ENCODE data around the gene ERBB4.

The ERBB4 gene

GRCh38 chr2:212153923-212154322 is 384.7 kb downstream of the ERBB4 start:
- H3K27ac ChIP-seq = no peak overlapping the region
- no peak for TF ChIP-seq CTCF (IDR thresholded peaks at IDR 0.05)
- no peak for TF ChIP-seq ZFX (IDR thresholded peaks at IDR 0.05; ENCODE audit: borderline replicate concordance)

- no peak overlapping the region for H3K27ac ChIP-seq
- peak; percentile 69 for TF ChIP-seq CTCF (IDR thresholded peaks at IDR 0.05)
- no peak for TF ChIP-seq ZFX (IDR thresholded peaks at IDR 0.05; ENCODE audit: borderline replicate concordance)
Measured at GRCh38 chr2:212147921-212148513, 390.6 kb downstream of the ERBB4 start.

- TF ChIP-seq ZFX (IDR thresholded peaks at IDR 0.05; ENCODE audit: borderline replicate concordance) = no peak
- TF ChIP-seq CTCF (IDR thresholded peaks at IDR 0.05) = no peak
- no peak overlapping the region for H3K27ac ChIP-seq
Measured at GRCh38 chr2:212146416-212146815, 392.2 kb downstream of the ERBB4 start.

- TF ChIP-seq CTCF (IDR thresholded peaks at IDR 0.05) = no peak
- TF ChIP-seq ZFX (IDR thresholded peaks at IDR 0.05; ENCODE audit: borderline replicate concordance) = no peak
- no peak overlapping the region for H3K27ac ChIP-seq
Measured at GRCh38 chr2:212145121-212145520, 393.5 kb downstream of the ERBB4 start.

GRCh38 chr2:212142631-212143030 is 396.0 kb downstream of the ERBB4 start:
- no peak overlapping the region for H3K27ac ChIP-seq
- no peak for TF ChIP-seq CTCF (IDR thresholded peaks at IDR 0.05)

GRCh38 chr2:212141499-212141898 is 397.1 kb downstream of the ERBB4 start:
- TF ChIP-seq CTCF (IDR thresholded peaks at IDR 0.05) (no peak), ZFX (IDR thresholded peaks at IDR 0.05; ENCODE audit: borderline replicate concordance) (no peak)
- H3K27ac ChIP-seq = no peak overlapping the region

- H3K27ac ChIP-seq = no peak overlapping the region
- no peak for TF ChIP-seq ZFX (IDR thresholded peaks at IDR 0.05; ENCODE audit: borderline replicate concordance)
- TF ChIP-seq CTCF (IDR thresholded peaks at IDR 0.05) = no peak
Measured at GRCh38 chr2:212136216-212136795, 402.3 kb downstream of the ERBB4 start.

Data from 22Rv1 (cell line).